NCI-H1092 (cell line): ENCODE measurements around the gene DMRT3.

Source experiments
- DNase-seq: peaks from one replicate; lab custom pipeline; 2025; lab: John Stamatoyannopoulos, UW

The DMRT3 gene

DNA sequence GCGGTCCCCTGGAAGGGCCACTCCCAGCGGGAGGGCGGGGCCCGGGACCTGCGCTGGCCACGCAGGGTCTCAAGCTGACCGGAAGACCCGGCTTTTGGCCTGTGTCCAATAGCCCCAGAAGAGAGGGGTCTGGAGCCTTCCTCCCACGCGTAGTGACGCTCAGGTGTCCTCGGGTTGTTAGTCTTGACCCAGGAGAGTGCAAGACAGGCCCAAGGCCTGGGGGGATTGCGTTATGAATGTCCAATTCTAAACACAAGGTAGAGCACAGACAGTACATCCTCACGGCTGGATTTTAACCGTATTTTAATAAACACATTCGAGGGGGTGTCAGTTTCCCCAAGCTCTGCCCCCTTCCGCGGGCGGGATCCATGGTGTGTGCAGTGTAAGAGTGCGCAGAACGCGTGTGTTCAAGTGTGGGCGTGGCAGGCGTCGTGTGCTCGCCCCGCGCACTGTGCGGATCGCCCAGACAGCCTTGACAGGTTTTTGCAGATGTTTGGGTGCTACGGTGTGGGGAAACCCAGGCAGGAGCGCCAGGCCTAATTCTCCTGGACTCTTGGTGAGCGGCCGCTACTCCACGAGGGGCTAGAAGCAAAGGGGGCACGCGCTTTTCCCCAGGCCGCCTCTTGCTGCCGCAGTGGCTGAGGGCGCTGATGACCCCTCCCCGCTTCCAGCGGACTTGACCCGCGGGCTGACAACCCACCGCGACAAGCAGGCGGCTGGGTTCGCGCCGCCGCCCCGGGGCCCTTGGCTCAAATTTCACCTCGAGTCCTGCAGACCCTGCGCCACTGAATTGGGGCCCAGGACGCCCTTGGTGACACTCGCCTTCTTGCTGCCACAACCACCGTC, 6.1 kb upstream of the DMRT3 start:
- no peak for DNase-seq

DNA sequence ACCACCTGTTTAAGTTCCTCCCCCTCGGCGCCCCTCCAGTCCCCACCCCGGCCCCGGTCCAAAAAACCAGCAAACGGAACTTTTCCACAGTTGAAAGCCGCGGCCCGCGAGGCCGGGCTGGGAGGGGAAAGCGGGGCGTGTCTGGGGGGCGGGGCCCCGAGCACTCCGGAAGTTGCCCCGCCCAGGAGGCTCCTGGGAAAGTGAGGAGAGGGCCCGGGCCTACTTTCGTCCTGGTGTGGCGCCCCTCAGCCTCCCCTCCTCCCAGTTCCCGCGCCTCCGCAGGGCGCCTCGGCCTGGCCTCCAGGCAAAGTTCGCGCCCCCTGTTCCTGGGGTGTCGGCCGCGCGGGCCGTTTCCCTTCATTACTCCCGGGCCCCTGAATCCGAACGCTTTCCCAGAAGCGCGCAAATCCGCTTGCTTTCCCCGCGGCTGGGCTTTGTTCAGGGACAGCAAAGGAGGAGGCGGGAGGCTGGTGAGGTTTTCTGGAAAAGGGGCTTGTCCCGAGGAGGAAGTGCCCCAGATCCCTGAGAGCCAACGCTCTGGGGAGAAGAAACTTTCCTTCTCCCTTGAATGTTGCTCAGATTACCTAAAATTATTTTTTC, 4.5 kb upstream of the DMRT3 start:
- DNase-seq, result no peak

- no peak for DNase-seq
Measured at GRCh38 chr9:972501-973294, 3.8 kb upstream of the DMRT3 start.

- DNase-seq, result no peak
Measured at GRCh38 chr9:973295-973834, 3.1 kb upstream of the DMRT3 start.

DNA sequence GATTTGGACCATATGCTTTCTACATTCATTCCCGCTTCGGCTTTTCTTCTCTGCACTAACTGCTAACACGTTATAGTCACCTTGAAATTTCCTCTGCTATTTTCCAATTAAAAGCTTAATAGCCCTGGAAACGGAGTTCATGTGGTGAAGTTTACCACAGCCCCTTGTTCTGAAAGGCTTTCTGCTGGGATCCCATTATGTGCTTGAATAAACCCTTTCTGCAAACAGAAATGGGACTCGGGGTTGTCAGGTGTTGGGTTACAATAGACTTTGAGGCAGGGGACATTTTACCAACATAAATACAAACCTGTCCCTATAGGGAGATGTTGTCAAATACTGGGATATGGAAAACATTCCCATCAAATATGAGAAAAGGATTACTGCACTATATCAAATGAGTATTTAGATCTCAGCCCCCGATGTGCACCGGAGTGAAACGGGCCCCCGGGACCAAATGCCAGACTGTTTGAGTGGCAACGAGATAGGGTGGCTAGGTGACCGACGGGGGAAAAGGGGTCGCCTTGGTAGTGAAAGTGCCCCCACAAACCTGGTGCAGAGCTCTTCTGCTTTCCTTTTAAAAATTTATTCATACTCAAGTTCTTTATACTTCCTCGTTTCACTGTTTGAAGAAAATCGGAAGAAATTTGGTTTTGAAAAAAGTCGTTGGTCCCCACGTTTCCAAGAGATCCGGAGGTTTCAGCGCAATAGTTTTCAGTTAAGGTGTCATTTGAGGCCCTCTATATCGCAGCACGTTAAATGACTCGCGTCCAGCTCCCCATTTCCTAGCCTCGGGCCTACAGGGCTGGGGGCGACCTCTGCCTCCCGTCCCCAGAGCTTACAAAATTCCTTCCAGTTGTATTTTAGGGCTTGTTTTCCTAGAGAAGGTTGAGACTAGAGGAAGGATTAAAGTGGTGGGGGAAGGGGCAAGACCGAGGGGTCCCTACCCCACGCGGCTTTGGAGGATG, 2.1 kb upstream of the DMRT3 start:
- DNase-seq, result no peak

- DNase-seq, result no peak
Measured at GRCh38 chr9:974996-975739, 1.3 kb upstream of the DMRT3 start.

- DNase-seq, result no peak
Measured at GRCh38 chr9:975740-976257, 656 bp upstream of the DMRT3 start.

DNA sequence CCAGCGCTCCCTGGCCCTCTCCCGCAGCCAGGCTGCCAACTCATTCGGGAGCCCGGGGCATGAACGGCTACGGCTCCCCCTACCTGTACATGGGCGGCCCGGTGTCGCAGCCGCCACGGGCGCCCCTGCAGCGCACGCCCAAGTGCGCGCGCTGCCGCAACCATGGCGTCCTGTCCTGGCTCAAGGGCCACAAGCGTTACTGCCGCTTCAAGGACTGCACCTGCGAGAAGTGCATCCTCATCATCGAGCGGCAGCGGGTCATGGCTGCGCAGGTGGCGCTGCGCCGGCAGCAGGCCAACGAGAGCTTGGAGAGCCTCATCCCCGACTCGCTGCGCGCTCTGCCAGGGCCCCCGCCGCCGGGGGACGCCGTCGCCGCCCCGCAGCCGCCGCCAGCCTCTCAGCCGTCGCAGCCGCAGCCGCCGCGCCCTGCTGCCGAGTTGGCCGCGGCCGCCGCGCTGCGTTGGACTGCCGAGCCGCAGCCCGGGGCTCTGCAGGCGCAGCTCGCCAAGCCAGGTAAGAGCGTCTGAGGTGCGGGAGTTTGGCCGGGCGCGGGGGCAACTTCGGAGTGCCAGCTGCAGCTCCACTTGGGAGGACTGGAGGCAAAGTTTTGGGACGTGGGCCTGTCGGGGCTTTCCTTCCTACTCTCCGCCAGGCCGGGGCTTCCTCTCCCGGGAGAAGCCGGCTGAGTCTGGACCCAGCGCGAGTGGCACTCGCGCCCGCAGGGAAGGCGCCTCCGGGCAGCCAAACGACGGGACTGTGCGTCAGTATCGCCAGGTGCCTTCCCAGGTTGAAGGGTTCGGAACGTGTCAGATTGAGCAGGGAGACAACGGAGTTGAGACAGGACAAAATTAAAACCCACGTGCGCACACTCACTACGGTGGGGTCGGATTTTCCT, 735 bp downstream of the DMRT3 start:
- no peak for DNase-seq

DNA sequence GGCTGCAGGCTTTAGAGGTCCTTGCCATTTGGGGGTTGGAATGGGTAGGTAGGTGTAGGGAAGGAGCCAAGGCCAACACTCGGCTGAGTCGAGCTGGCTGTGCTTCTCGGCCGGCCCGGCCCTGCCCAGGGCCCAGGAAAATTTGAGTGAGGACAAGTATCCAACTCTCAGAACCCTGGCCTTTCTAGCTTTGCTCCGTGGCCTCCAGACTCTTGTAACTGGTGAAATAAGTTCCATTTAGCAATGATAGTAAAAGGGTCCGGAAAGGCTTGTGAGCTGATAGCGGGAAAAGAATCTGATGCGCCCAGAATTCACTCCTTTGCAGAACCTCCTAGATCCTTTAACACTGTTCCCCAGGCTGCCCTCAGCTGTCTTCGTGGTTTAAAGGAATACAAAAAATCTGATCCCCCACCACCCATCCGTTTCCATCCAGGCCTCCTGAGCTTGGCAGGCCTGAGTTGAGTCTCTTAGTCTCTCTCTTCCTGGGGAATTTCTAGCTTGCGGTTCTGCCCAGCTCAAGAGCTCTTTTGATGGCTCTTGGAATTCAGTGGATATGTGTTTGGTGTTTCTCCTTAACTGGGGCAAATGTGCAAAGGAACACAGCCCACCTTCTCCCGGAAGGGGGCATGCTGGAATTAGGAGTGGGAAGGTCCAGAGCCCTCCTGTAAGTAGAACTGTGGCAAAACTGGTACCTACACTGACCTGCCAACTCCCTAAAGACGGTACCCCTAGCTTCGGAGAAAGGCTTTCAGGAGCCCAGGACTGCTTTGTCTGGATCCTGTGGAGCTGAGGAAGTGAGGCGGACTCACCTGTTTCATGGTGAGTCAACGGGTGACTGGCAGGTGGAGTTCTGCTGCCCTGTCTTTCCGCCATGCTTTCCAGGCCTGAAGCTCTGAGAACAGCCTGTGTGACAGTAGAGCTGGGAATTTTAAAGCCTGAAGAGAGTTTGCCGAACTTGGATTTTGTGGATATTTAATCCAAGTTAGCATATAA, 1.7 kb downstream of the DMRT3 start:
- DNase-seq, result no peak

DNA sequence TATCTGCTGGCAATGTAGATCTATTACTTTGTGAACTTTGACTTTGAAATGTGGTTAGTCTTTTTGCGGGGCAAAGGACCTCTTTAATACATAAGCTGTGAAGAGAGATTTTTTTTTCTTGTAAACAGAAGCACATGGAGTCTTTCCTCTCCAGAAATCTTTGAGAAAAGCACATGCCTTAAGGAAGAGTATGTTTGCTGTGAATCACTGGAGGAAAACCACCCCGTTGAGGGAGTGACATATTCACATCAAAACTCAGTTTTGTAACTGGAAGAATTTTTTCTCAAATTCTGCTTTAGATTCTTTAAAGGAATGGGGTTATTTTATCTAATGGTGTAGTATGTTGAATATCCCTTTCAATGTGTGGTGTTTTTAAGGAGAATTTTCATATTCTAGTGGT, 3.5 kb downstream of the DMRT3 start:
- DNase-seq, result no peak

DNA sequence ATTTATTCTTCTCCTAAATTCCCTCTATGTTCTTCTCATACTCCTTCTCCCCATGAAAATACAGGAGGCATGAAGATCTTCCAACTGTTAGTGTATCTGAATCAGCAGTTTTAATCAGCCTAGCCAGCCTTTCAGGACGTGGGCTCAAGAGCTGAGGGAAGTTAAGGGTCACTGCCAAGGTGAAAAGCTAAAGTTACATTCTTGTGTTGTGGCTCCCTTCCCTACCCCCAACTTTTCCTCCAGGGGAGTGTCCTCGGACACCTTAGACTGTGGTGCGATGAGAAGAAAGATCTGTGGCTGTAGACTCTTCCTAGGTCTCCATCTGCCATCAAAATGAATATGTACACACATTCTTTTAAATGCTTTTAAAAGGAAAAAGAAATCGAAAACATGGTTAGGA, 4.2 kb downstream of the DMRT3 start:
- DNase-seq, result no peak

DNA sequence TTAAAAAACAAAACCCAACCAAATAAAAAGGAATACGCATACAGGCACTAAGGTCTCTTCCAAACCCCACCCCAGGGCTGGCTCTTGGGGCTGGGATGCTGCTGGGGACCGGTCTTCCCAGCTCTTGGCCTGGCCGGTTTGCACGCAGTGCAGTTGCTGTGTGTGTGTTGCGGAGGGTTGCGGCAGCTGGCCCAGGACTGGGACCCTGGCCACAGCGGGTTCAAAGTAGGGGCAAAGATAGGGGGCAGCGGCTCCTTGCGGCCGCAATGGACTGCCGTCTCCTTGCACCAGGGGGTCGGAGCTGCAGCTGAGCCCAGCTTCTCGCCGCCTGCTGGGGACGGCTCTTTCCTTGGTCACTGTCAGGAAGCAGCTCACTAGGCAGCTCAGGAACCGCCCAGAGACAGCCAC, 5.0 kb downstream of the DMRT3 start:
- DNase-seq, result no peak

DNA sequence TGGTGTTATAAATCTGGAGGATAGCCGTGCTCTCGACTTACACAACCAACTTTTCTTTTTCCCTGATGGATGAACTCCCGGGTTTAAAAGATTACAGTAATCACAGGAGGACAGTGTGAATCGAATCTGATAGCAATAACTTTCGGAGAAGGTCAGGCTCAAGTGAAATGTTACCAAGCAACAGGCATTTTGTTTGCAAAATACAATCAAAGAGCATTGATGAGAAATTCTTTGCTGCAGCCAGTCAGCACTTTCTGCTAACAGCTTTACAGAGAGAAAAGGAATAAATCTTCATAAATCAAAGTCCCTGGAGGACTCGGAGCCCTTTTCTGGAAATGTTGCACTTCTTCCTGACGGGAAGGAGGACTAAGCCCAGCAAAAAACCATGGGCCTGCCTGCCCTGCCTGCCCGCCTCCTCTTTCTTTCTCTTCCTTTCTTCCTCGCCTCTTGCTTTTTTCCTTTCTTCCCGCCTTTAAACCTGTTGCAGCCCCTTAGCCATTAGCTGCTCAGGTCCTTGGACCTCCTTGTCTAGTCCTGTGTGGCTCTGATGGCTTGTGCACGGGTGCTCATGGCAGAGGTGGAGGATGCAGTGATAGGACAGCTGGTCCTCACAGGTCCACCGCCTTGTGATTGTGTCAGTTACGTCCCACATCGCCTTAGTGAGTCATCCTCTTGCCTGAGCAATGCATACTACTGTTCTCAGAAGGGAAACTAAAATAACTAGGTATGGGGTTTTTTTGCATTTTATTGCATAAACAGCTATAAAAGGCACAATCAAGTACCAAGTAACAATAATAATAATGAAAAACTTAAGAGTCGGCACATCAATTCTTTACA, 6.2 kb downstream of the DMRT3 start:
- no peak for DNase-seq

- no peak for DNase-seq
Measured at GRCh38 chr9:994005-994404, 17.6 kb downstream of the DMRT3 start.

DNA sequence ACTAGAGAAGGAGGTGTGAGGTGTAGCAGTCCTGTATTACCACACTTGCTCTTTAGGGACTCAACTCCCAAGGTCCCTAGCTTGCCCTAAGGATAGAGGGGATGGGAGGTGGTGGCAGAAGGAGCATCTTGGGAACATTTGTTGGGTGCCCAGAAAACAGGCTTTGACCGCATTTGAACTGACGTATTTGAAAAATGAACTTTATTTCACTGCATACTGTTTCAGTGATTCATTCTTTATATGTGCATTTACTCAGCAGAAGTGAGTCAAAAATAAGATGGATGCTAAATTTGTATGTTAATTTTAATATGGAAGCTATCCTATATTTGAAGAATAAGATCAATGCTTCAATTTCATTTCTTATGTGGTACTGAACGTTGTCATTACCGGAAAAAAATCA, 18.7 kb downstream of the DMRT3 start:
- DNase-seq, result no peak

- no peak for DNase-seq
Measured at GRCh38 chr9:995781-996180, 19.3 kb downstream of the DMRT3 start.
